Kidney (tissue), 14 donors: ENCODE data around the gene OLFML1. TPM values are rescaled to one million over a fixed set of nuclear protein-coding genes. Genes with fewer than 3 reads are reported as not detected.

Experiments
- DNase-seq, 5 donors: peaks; one replicate each; pipeline ENCODE4 v3.0.0-alpha.2; 2013 to 2020
- FAIRE-seq: peaks from 2 replicates; lab custom pipeline; 2012; peaks lifted over from hg19 to GRCh38; lab: Jason Lieb, UNC
- H3K27ac ChIP-seq, 2 donors: one replicate each; pipeline ENCODE4 v1.7.0; 2013; ENCODE audit warnings: low read depth in 2 of 2, low read length in 2 of 2, inconsistent platforms in 1 of 2
- H3K27me3 ChIP-seq: one replicate; pipeline ENCODE4 v1.7.1; 2013; ENCODE audit warnings: low read length, inconsistent platforms; ENCODE audit not compliant: control insufficient read depth, insufficient read depth
- H3K36me3 ChIP-seq, 3 donors: one replicate each; pipeline versions ENCODE4 v1.7.0 to v1.7.1; 2013; ENCODE audit warnings: low read length in 3 of 3, control low read depth in 1 of 3, inconsistent platforms in 1 of 3; ENCODE audit not compliant: insufficient read depth in 3 of 3, control insufficient read depth in 2 of 3
- H3K4me1 ChIP-seq, 3 donors: one replicate each; pipeline versions ENCODE4 v1.7.0 to v1.7.1; 2013; ENCODE audit warnings: low read length in 3 of 3, inconsistent platforms in 1 of 3, low read depth in 1 of 3; ENCODE audit not compliant: control insufficient read depth in 2 of 3, insufficient read depth in 2 of 3
- H3K4me3 ChIP-seq, 3 donors: one replicate each; pipeline versions ENCODE4 v1.7.0 to v1.8.1; 2013; ENCODE audit warnings: low read length in 3 of 3, control low read depth in 1 of 3, inconsistent platforms in 1 of 3
- H3K9ac ChIP-seq, 3 donors: one replicate each; pipeline versions ENCODE4 v1.7.0 to v1.7.1; 2013; ENCODE audit warnings: low read length in 3 of 3, control low read depth in 1 of 3, inconsistent platforms in 1 of 3
- H3K9me3 ChIP-seq, 3 donors: one replicate each; pipeline versions ENCODE4 v1.7.0 to v1.7.1; 2013; ENCODE audit warnings: low read length in 3 of 3, control low read depth in 1 of 3, inconsistent platforms in 1 of 3; ENCODE audit not compliant: control insufficient read depth in 2 of 3, insufficient read depth in 1 of 3
- CTCF ChIP-seq: IDR thresholded peaks from 3 replicates; pipeline ENCODE4 v1.5.1; 2012; ENCODE audit warnings: mild to moderate bottlenecking, moderate library complexity, borderline replicate concordance; ENCODE audit not compliant: insufficient read depth; ENCODE audit errors: extremely low read depth
- intact Hi-C: fragments of 100-400 bp; cut with DNase I; formaldehyde crosslinking; loops from one replicate; pipeline ENCODE4 v1.11.1; 2022
- polyA plus RNA-seq: library from polyadenylated mRNA; stranded (reverse); fragments of 350-450 nt; fragmentation: Illumina TruSeq; extraction: RNeasy Lipid Tissue Mini Kit (QIAGEN cat#74804); gene quantifications from one replicate; pipeline ENCODE4 v1.2.3, GENCODE V29; 2014; ENCODE audit warnings: low read depth, low replicate concordance; ENCODE audit not compliant: insufficient read depth
- total RNA-seq: library from RNA; stranded (reverse); fragmentation: NEBNext Ultra II Directional; extraction: Animal tissue kit (Norgen Biotek cat#: 25700); gene quantifications from one replicate; pipeline ENCODE4 v1.2.1, GENCODE V29; 2021
- donor health status: control.
- donor health status: control.
- donor health status: control.
- donor health status: control.
- donor health status: control.
- donor health status: DM: yes; HTN: yes; CAD: no.
- donor health status: Normal renal cell carcinoma (clear cell type).

The OLFML1 gene
- total and polyA plus RNA-seq, 2 donors from 2014 or later: 7.6 to 8.3 TPM

- Histone ChIP-seq H3K36me3 (no peaks in the 10 kb centered on the region), H3K4me3 (no peak overlapping the region), H3K4me1 (no peaks in the 10 kb centered on the region), H3K9me3 (no peaks in the 10 kb centered on the region), H3K27me3 (no peaks in the 10 kb centered on the region), H3K9ac (no peak overlapping the region), H3K27ac (no peak overlapping the region)
- intact Hi-C loops: no loop called here
- no peak for DNase-seq
- TF ChIP-seq CTCF: no peak
- no peak for FAIRE-seq
Observed at GRCh38 chr11:7437696-7438095, 47.6 kb upstream of the OLFML1 start.

- no peak for FAIRE-seq
- TF ChIP-seq CTCF: no peak
- no peak for DNase-seq
- no peaks in the 10 kb centered on the region for H3K9me3 ChIP-seq
- H3K4me1 ChIP-seq: no peaks in the 10 kb centered on the region
- H3K9ac ChIP-seq: no peak overlapping the region
- intact Hi-C loops: no loop called here
- H3K4me3 ChIP-seq: no peak overlapping the region
- no peaks in the 10 kb centered on the region for H3K36me3 ChIP-seq
- H3K27me3 ChIP-seq: no peaks in the 10 kb centered on the region
- no peak overlapping the region for H3K27ac ChIP-seq
Observed at GRCh38 chr11:7439746-7440320, 45.5 kb upstream of the OLFML1 start.

GRCh38 chr11:7442588-7443215 is 42.6 kb upstream of the OLFML1 start:
- H3K4me1 ChIP-seq: peaks cover 0 to 4% (median 0%) of the 10 kb centered on the region in 3 donors
- no peaks in the 10 kb centered on the region for H3K27me3 ChIP-seq
- no peaks in the 10 kb centered on the region for H3K36me3 ChIP-seq
- intact Hi-C loops: no loop called here
- FAIRE-seq: no peak
- H3K9ac ChIP-seq: no peak overlapping the region
- no peak overlapping the region for H3K27ac ChIP-seq
- no peaks in the 10 kb centered on the region for H3K9me3 ChIP-seq
- no peak overlapping the region for H3K4me3 ChIP-seq
- TF ChIP-seq CTCF: peak; percentile 84
- DNase-seq: peak; percentile 63 to 79 (median 66)
